K562 (cell line): Measurements from ENCODE around the gene BRD7. TPM values are rescaled to one million over a fixed set of nuclear protein-coding genes. Genes with fewer than 3 reads are reported as not detected.
A peak's percentile ranks its signal among the peaks of the same experiment; 100 is the strongest.

Experiments
- ATAC-seq: fragments of 200-7000 bp; cut with Tn5 transposase; 3 replicates; pipeline ENCODE4 v1.9.1; 2020; ENCODE audit warnings: moderate library complexity
- BruUV-seq: library from RNA; stranded (reverse); fragments of 400-500 nt; replicated peaks from 2 replicates; lab custom pipeline; 2021; lab: Mats Ljungman, UMichigan
- CTCF ChIA-PET: fragments of 300-600 bp; formaldehyde crosslinking; extraction: SDS; loops from one replicate; lab custom pipeline; 2021; ENCODE audit warnings: low intra/inter-chr PET ratio; lab: Yijun Ruan, JAX
- POLR2A ChIA-PET: fragments of 300-600, 350-650 bp; sonication (Branson Sonifier 250); formaldehyde crosslinking; extraction: SDS; loops from one replicate; lab custom pipeline; 2021; ENCODE audit warnings: antibody characterized with exemption, inconsistent platforms; lab: Yijun Ruan, JAX
- DNase-seq, 4 experiments: peaks; one replicate each; pipeline versions ENCODE4 v3.0.0 to v3.0.0-alpha.2; 2011 to 2018; ENCODE audit warnings: low spot score in 3 of 4, mixed read lengths in 3 of 4; ENCODE audit errors: extremely low read depth in 1 of 4
- FAIRE-seq: peaks from 2 replicates; lab custom pipeline; 2011; peaks lifted over from hg19 to GRCh38; lab: Jason Lieb, UNC
- H2AFZ ChIP-seq: 2 replicates; pipeline ENCODE4 v1.6.0; 2011; ENCODE audit warnings: low read depth, low read length, control low read depth, inconsistent platforms
- H3K27ac ChIP-seq: fragments of 200-600 bp; 3 replicates; pipeline ENCODE4 v1.8.0; 2011; ENCODE audit warnings: low read depth, mild to moderate bottlenecking, control low read depth, inconsistent platforms, low read length, moderate library complexity, mixed read lengths; ENCODE audit errors: extremely low read depth
- H3K27me3 ChIP-seq, 2 experiments: fragments of 300-600 bp in 1 of 2; 2 replicates in 1 of 2; 3 replicates in 1 of 2; pipeline versions ENCODE4 v1.6.0 to v1.8.0; 2011; ENCODE audit warnings: inconsistent platforms in 2 of 2, low read length in 2 of 2, mild to moderate bottlenecking in 1 of 2, mixed read lengths in 1 of 2, moderate library complexity in 1 of 2; ENCODE audit not compliant: control insufficient read depth in 2 of 2, insufficient read depth in 2 of 2
- H3K36me3 ChIP-seq: fragments of 300-600 bp; 3 replicates; pipeline ENCODE4 v1.8.0; 2011; ENCODE audit warnings: mild to moderate bottlenecking, low read length, inconsistent platforms; ENCODE audit not compliant: control insufficient read depth, insufficient read depth
- H3K4me1 ChIP-seq, 2 experiments: fragments of 200-600 bp in 1 of 2; replicated peaks in 1 of 2; 2 replicates in 1 of 2; 3 replicates in 1 of 2; pipeline versions ENCODE4 v1.5.1 to v1.8.0; 2011; ENCODE audit warnings: inconsistent platforms in 2 of 2, low read length in 2 of 2, mild to moderate bottlenecking in 1 of 2, mixed read lengths in 1 of 2, moderate library complexity in 1 of 2; ENCODE audit not compliant: control insufficient read depth in 2 of 2, insufficient read depth in 2 of 2
- H3K4me2 ChIP-seq: 2 replicates; pipeline ENCODE4 v1.6.1; 2011; ENCODE audit warnings: low read length, control low read depth, inconsistent platforms, mixed read lengths; ENCODE audit not compliant: insufficient read depth
- H3K4me3 ChIP-seq: fragments of 200-600 bp; sonication (generic), shearing (Covaris generic); 2 replicates; pipeline ENCODE4 v1.5.1; 2016; ENCODE audit warnings: control low read depth, inconsistent platforms
- H3K79me2 ChIP-seq: fragments of 200-600 bp; 3 replicates; pipeline ENCODE4 v1.8.0; 2011; ENCODE audit warnings: low read length, inconsistent platforms; ENCODE audit not compliant: control insufficient read depth, insufficient read depth
- H3K9ac ChIP-seq, 2 experiments: 2 replicates each; pipeline versions ENCODE4 v1.6.0 to v1.6.1; 2011; ENCODE audit warnings: low read depth in 2 of 2, low read length in 2 of 2, control low read depth in 1 of 2, inconsistent platforms in 1 of 2, mild to moderate bottlenecking in 1 of 2, mixed read lengths in 1 of 2; ENCODE audit not compliant: insufficient read depth in 1 of 2
- H3K9me1 ChIP-seq: one replicate; pipeline ENCODE4 v1.6.0; 2011; ENCODE audit warnings: inconsistent platforms, mild to moderate bottlenecking, low read length, moderate library complexity; ENCODE audit not compliant: control insufficient read depth, insufficient read depth
- H3K9me3 ChIP-seq: replicated peaks from 2 replicates; pipeline ENCODE4 v1.5.1; 2011; ENCODE audit warnings: low read depth, low read length, inconsistent platforms; ENCODE audit not compliant: control insufficient read depth, insufficient read depth
- H4K20me1 ChIP-seq: replicated peaks from 2 replicates; pipeline ENCODE4 v1.6.1; 2011; ENCODE audit warnings: low read length, inconsistent platforms, mixed read lengths; ENCODE audit not compliant: control insufficient read depth, insufficient read depth
- ATF7 ChIP-seq: fragments of 450-650 bp; IDR thresholded peaks from 2 replicates; pipeline ENCODE4 v1.7.1; 2014; ENCODE audit warnings: mild to moderate bottlenecking, moderate library complexity
- PTTG1 ChIP-seq: fragments of 450-650 bp; IDR thresholded peaks from 2 replicates; pipeline ENCODE4 v1.6.1; 2016; ENCODE audit warnings: low read depth, mild to moderate bottlenecking, missing genetic modification characterization, missing compliant biosample characterization
- ZKSCAN1 ChIP-seq: fragments of 150-350 bp; IDR thresholded peaks from 2 replicates; pipeline ENCODE4 v1.6.1; 2016; ENCODE audit warnings: low read depth, low read length
- ZNF184 ChIP-seq: sonication (generic); formaldehyde crosslinking; IDR thresholded peaks from 2 replicates; pipeline ENCODE4 v1.5.0; 2020; ENCODE audit warnings: missing genetic modification reagents
- WGBS: fragments of 100-300 bp; shearing (Covaris generic); methylation state at CpG from one replicate; pipeline ENCODE4 v1.1.6; 2016; ENCODE audit warnings: low coverage, mixed read lengths; ENCODE audit not compliant: insufficient coverage; ENCODE audit errors: missing lambda C conversion rate; 5-methylcytosine and 5-hydroxymethylcytosine counted together
- in situ Hi-C: fragments of 300-500 bp; cut with MboI; formaldehyde crosslinking; loops from 4 replicates; pipeline ENCODE4 v1.15.0; 2018; ENCODE audit warnings: inconsistent platforms, mixed read lengths
- intact Hi-C: fragments of 100-400 bp; cut with micrococcal nuclease; formaldehyde crosslinking; loops from 2 replicates; pipeline ENCODE4 v1.14.2; 2022
- polyA plus RNA-seq, 8 experiments: library from polyadenylated mRNA; depleted of rRNA in 4 of 8; stranded (reverse) in 5 of 8; unstranded in 3 of 8; fragments of >200 nt; fragmentation: Nextera tagmentation in 2 of 8; fragmentation: Illumina TruSeq in 1 of 8; extraction: Ambion mirVana in 2 of 8; extraction: Trizol in 1 of 8; gene quantifications; 2 replicates each; pipeline versions ENCODE4 v1.2.1 to v1.2.3, GENCODE V29; 2011 to 2014; ENCODE audit warnings: inconsistent platforms in 1 of 8, missing spikeins in 1 of 8
- total RNA-seq, 7 experiments: library from RNA; depleted of rRNA in 6 of 7; stranded (reverse); fragments of >200 nt in 6 of 7; fragmentation: Illumina TruSeq in 2 of 7; extraction: Trizol in 2 of 7; gene quantifications; 2 replicates each; pipeline versions ENCODE4 v1.2.1 to v1.2.3, GENCODE V29; 2011 to 2021; ENCODE audit warnings: low replicate concordance in 1 of 7

The BRD7 gene
- total and polyA plus RNA-seq, 9 of the 15 experiments (the other 6 are each of a cell fraction or from before 2014, with no cell fraction given): 20.6 to 101 (median 68.7) TPM

GRCh38 chr16:50373345-50373701, 4.5 kb upstream of the BRD7 start:
- no TSS peak for BruUV-seq
- no peak overlapping the region for H2AFZ ChIP-seq
- DNase-seq (no peak), ATAC-seq (no peak), FAIRE-seq (no peak)
- no peak overlapping the region for H3K4me2 ChIP-seq
- H3K9ac ChIP-seq: no peak overlapping the region
- peaks cover 5 to 7% of the 10 kb centered on the region in 2 experiments; a peak in 2 of 5 replicates for H3K4me1 ChIP-seq
- H4K20me1 ChIP-seq: no peaks in the 10 kb centered on the region; the same call in 1 of the 2 replicates
- no peaks in the 10 kb centered on the region for H3K36me3 ChIP-seq
- peaks cover 4 to 24% of the 10 kb centered on the region in 2 experiments; a peak in 3 of 5 replicates for H3K27me3 ChIP-seq
- no peak overlapping the region for H3K27ac ChIP-seq
- no peaks in the 10 kb centered on the region for H3K9me1 ChIP-seq
- in situ Hi-C loops: loop anchor here (10.0 kb wide), 2 partner anchors 291 to 441 kb away; no protein-coding TSS in a partner anchor
- H3K4me3 ChIP-seq: no peak overlapping the region
- CTCF ChIA-PET: no interaction called here
- H3K79me2 ChIP-seq: peaks cover 1% of the 10 kb centered on the region
- WGBS: 3% methylated on average over 4 of the region's 4 CpGs
- TF ChIP-seq ZNF184 (no peak), PTTG1 (tag) (no peak), ATF7 (no peak), ZKSCAN1 (peak; percentile 80)
- TF ChIP-seq, all 486 proteins: peak for 1
- H3K9me3 ChIP-seq: no peaks in the 10 kb centered on the region; the same call in 1 of the 2 replicates
- intact Hi-C loops: loop anchor here (5.0 kb wide), 1 partner anchor 434 kb away; no protein-coding TSS in a partner anchor
- POLR2A ChIA-PET: interaction anchor here (1.4 kb wide), 1 partner anchor 162 kb away, joined by 5 read pairs; no protein-coding TSS in a partner anchor
